Activated CD8-positive, alpha-beta memory T cell treated with anti-CD3 and anti-CD28 coated beads, Interleukin-2, amount 50 U/mL, for 1 hour (primary cell): ENCODE results near the gene SLC26A1.

ENCODE experiments used
- DNase-seq: peaks from one replicate; pipeline ENCODE4 v3.0.0-alpha.2; 2020; ENCODE audit errors: extremely low read depth

The SLC26A1 gene

DNA sequence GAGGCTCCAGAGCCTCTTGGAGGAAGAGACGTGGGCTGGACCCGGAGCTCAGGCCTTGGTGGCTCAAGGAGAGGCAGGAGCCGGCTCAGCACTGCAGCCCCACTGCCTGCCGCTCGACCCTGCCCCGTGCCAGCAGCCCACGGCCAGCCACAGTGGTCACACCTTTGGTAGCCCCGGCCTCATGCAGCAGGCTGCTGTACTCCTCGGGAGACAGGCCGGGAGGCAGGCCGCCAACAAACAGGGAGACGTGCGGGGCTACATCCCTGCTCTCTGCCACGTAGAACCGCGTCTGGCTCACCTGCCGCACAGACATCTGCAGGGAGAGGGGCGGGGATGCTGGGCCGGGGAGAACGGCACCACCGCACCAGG, 27.5 kb downstream of the SLC26A1 start:
- no peak for DNase-seq

- DNase-seq = no peak
Measured at GRCh38 chr4:965048-965765, 28.0 kb downstream of the SLC26A1 start.

DNA sequence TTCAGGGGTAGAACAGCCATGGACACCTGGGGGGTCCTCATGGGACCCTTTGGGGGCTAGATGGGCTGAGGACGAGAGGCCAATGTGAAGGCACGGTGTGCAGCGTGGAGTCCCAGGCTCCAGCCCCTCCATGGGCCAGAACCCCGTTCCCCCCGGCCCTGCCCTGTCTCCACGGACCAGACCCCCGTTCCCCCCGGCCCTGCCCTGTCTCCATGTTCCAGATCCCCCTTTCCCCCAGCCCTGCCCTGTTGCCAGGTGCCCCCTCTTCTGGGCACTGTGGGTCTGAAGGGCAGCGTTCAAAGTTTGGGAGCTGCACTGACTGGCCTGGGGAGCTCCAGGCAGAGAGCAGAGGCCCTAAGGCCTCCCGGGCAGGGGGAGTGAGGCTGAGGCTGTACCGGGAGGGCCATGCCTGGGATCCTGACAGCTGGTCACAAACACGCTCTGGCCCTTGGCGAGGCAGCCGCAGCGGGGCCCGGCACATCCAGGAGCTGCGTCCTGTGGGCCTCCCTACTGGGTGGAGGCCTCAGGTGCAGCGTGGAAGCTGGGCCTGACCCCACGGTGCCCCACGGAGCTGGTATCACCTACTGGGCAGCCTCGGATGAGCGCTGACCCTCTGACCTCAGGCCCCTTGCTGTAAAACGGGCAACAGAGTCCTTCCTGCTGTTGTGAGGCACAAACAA, 28.7 kb downstream of the SLC26A1 start:
- no peak for DNase-seq

DNA sequence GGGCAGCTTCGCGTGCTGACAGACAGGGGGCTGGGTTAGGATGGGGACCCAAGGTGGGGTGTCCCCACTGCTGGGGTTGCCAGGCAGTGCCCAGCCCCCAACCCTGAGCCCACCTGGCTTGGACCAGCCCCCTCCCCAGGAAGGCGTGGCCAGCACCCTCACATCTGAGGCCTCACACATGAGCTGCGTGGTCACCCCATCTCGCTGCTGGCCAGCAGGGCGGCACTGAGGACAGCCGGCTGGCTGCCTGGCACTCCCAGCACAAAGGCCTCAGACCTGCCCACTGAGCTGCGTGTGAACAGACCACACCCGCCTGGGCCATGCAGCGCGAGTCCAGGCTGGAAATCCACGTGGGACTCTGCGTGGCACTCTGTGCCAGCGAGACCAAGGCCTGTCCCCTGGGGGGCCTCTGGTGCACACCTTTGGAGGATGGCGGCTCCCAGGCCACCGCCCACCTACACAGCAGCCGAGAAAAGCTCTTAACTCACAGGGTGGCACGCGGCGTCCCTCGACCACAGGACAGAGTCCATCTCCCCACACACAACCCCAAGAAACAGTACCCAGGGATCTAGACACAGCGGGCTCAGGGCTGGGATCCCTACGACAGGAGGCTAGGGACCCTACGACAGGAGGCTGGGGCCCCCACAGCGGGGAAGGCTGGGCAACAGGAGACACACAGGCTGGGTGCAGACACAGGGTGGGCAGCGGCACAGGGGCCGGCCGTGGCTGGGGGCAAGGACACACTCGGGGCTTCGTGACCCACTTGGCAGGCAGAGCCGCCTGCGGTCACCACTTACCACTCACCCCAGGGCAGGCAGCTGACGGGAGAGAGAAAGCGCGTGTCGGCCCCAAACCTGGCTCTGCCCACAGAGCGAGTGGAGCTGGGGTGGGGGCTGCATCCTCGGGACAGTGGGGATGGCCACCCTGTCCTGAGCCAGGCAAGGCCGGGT, 29.7 kb downstream of the SLC26A1 start:
- DNase-seq = no peak

- DNase-seq = no peak
Measured at GRCh38 chr4:962231-963208, 30.7 kb downstream of the SLC26A1 start.

DNA sequence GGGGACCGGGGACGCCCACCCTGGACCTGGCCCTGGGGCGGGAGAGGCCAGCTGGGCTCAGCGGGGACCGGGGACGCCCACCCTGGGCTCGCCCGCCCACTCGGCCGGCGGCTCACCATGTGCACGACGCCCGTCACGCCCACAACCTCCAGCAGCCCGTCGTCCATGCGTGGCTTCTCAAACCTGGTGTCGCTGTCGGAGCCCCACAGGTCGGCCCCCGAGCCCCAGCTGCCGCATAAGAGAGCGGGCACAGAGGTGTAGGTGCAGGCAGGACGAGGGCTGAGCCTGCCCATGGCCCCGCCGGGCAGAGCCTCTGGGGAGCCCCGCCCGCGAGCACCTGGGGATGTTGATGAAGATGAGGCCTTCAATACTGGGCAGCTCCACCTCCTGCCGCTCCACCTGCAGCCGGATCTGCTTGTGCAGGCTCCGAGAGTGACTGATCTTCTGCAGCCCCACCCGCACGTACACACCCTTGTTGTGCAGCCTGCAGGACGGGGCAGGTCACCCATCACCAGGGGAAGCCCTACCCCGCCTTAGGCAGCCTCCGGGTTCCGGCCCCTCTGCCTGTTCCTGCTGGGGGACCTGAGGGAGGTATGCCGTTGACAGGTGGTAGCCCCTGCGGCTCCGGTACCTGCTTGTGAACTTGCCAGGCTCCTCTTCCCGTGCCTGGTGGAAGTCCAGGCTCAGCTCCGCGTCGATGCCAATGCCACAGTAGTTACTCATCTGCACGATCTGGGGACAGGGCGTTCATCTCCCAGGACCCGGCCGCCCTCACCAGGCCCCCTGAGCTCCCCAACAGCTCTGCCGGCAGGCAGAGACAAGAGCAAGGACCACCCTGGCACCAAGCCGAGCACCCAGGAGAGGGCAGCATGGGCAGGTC, 31.6 kb downstream of the SLC26A1 start:
- DNase-seq = no peak

DNA sequence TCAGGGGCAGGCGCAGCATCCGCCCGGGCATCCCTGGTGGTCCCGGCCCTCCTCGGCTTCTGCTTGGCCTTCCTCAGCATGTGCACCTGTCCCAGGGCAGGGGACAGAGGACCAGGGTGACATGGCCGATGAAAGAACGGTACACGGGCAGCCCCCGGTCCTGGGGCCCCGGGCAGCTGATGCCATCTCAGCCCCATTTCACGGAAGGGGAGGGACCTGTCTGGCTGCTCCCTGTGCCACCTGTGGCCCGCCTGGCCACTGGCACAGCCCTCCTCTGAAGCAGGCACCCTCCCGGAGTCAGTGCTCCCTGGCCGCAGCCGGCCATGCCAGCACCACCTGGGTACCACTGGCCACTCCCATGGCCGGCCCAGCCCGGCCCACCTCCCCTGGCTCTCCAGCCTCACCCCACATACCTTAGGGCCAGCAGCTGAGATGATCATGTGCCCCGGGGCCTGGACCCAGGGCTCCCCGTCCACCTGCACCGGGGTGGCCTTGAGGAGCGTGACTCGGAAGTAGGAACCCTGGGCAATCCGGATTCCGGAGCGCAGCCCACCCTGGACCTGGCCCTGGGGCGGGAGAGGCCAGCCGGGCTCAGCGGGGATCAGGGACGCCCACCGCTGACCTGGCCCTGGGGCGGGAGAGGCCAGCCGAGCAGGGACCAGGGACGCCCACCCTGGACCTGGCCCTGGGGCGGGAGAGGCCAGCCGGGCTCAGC, 32.4 kb downstream of the SLC26A1 start:
- no peak for DNase-seq

GRCh38 chr4:960140-960635, 33.0 kb downstream of the SLC26A1 start:
- no peak for DNase-seq

- no peak for DNase-seq
Measured at GRCh38 chr4:959338-960139, 33.7 kb downstream of the SLC26A1 start.

- no peak for DNase-seq
Measured at GRCh38 chr4:958696-959337, 34.4 kb downstream of the SLC26A1 start.

GRCh38 chr4:958314-958665, 34.9 kb downstream of the SLC26A1 start:
- no peak for DNase-seq

GRCh38 chr4:957581-958313, 35.5 kb downstream of the SLC26A1 start:
- no peak for DNase-seq

DNA sequence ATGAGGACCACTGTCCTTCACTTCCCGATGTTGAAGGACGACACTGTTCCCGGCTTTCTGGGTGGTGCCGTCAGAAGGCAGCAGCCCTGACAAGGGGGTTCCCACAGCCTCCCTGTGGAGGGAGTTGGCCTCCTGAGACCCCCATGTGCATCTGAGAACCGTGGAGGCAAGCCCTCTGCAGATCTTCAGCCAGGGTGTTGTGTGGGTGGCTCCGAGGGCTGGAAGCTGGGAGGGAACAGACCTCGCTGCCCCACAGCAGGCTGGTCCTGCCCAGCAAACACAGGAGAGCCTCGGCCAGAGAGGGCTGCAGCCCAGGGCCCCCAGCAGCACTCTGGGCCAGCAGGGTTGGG, 36.0 kb downstream of the SLC26A1 start:
- DNase-seq = no peak

DNA sequence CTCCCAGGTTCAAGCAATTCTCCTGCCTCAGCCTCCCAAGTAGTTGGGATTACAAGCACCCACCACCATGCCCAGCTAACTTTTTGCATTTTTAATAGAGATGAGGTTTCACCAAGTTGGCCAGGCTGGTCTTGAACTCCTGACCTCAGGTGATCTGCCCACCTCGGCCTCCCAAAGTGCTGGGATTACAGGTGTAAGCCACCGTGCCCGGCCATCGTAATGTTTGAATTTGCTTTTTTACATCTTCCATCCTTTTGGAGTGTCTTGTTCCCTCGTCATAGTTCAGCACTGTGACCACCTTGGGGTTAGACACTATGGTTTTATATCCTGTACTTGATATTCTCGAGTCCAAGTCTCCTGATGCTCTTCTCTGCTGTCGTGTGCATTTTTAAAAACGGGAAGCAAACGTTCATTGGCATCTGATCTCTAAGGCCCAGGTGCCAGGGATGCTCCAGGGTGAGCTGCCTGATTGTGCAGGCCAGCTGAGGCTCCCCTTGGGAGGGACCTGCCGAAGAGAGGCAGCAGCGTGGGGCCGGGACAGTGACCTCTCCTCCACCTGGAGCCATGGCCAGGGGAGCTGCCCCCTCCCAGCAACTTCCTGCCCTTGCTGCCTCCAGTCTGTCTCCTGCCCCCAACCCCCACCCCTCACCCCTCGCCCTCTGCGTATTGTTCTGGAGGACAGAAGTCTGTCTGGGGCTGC, 36.5 kb downstream of the SLC26A1 start:
- DNase-seq = no peak

- DNase-seq = no peak
Measured at GRCh38 chr4:955931-956381, 37.2 kb downstream of the SLC26A1 start.

DNA sequence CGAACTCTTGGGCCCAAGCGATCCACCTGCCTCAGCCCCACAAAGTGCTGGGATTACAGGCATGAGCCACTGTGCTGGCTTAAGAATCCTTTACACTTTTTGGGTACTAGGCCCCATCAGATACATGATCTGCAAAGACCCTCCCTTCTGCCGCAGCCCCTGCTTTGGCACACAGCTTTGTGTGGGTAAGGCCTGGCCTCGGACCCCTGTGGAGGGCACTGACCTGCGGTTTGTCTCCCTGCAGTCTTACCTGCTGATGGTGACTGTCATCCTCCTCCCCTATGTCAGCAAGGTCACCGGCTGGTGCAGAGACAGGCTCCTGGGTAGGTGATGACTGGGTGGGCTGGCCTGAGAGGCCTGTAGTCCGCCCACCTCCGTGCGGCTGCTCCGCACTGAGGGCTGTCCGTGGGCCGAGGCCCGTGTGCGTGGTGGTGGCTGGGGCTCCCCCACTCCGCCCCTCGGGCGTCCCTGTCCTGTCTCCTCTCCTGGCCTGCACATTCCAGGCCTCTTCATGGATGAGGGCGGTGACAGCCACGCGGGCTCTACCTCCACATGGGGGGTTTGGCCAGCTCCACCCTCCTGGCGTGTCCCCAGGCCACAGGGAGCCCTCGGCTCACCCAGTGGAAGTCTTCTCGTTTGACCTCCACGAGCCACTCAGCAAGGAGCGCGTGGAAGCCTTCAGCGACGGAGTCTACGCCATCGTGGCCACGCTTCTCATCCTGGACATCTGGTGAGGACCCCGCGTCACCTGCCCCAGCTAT, 37.9 kb downstream of the SLC26A1 start:
- DNase-seq = no peak
